ENCODE data around the gene APIP. TPM values are rescaled to one million over a fixed set of nuclear protein-coding genes. Genes with fewer than 3 reads are reported as not detected.

Gene APIP
- polyA plus RNA-seq, 1 donor (not counting 4 experiments of a cell fraction or from before 2014, with no cell fraction given) = 10.9 TPM

DNA sequence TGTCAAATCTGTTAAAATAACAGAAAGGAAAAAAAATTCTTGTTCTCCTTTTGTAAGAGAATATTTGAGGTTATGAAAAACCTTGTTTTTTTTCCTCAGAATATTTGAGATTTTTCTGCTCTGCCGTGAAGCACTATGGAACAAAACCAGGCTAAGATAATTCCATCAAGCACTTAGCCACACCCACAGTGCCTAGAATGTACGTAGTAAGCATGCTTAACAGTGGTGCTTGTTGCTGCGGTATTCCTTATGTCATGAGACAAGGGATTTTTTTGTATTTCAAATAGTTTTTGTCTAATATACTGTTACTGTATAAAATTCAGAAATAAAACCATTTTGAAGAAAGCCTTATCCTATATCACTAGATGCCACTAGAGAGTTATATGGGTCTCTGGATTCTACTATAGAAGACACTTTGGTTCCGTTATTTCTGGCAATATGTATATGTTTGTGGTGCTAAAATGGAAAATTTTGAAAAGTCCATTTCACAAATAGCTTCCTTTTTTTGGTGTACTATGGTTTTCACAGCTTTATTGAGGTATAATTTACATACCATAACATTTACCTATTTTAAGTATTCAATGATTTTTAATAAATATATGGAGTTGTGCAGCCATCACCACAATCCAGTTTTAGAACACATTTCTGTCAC is 24.0 kb upstream of the APIP start:
- Histone ChIP-seq H3K36me3 (ENCODE audit: control insufficient read depth in 2 of 2, extremely low read depth in 1 of 2, insufficient read depth in 2 of 2, low read length in 2 of 2) (no peaks in the 10 kb centered on the region), H3K4me1 (ENCODE audit: control insufficient read depth, extremely low read depth, insufficient read depth, low read length) (no peaks in the 10 kb centered on the region), H3K4me3 (ENCODE audit: control insufficient read depth in 2 of 3, extremely low read depth in 1 of 3, insufficient read depth in 2 of 3, low read depth in 1 of 3, low read length in 3 of 3) (no peak overlapping the region), H2AFZ (ENCODE audit: control insufficient read depth, low read length) (no peak overlapping the region), H3K9me3 (ENCODE audit: control insufficient read depth, low read depth, low read length) (no peaks in the 10 kb centered on the region), H3K79me2 (ENCODE audit: control insufficient read depth, insufficient read depth, low read length) (peaks cover 9% of the 10 kb centered on the region), H3K9ac (ENCODE audit: control insufficient read depth, extremely low read depth, insufficient read depth, low read length) (no peak overlapping the region), H4K20me1 (ENCODE audit: control insufficient read depth, extremely low read depth, insufficient read depth, low read length) (no peaks in the 10 kb centered on the region), H3K4me2 (ENCODE audit: control insufficient read depth, extremely low read depth, insufficient read depth, low read depth, low read length) (no peak overlapping the region), H3K27me3 (ENCODE audit: control insufficient read depth, extremely low read depth, insufficient read depth, low read length) (no peaks in the 10 kb centered on the region), H3K27ac (ENCODE audit: control insufficient read depth, insufficient read depth, low read length) (no peak overlapping the region), H3K9me1 (ENCODE audit: control insufficient read depth, extremely low read depth, insufficient read depth, low read length) (no peaks in the 10 kb centered on the region)
- no peak for DNase-seq (ENCODE audit: low read depth, low spot score)
- dilution Hi-C loops (cut with MboI; ENCODE audit: extremely low pct_ligation_motif_present, low sequenced_read_pairs) = no loop called here
- FAIRE-seq = no peak
- TF ChIP-seq, protein P1, sequence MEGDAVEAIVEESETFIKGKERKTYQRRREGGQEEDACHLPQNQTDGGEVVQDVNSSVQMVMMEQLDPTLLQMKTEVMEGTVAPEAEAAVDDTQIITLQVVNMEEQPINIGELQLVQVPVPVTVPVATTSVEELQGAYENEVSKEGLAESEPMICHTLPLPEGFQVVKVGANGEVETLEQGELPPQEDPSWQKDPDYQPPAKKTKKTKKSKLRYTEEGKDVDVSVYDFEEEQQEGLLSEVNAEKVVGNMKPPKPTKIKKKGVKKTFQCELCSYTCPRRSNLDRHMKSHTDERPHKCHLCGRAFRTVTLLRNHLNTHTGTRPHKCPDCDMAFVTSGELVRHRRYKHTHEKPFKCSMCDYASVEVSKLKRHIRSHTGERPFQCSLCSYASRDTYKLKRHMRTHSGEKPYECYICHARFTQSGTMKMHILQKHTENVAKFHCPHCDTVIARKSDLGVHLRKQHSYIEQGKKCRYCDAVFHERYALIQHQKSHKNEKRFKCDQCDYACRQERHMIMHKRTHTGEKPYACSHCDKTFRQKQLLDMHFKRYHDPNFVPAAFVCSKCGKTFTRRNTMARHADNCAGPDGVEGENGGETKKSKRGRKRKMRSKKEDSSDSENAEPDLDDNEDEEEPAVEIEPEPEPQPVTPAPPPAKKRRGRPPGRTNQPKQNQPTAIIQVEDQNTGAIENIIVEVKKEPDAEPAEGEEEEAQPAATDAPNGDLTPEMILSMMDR (optimal IDR thresholded peaks at IDR 0.05 in 1 of 3, IDR thresholded peaks at IDR 0.05 in 1 of 3, conservative IDR thresholded peaks at IDR 0.05 in 1 of 3; ENCODE audit: extremely low read depth in 1 of 3, insufficient read depth in 2 of 3, low read length in 3 of 3) = no peak
- TF ChIP-seq EZH2 (IDR thresholded peaks at IDR 0.05; ENCODE audit: low read length) = no peak

GRCh38 chr11:34938611-34939010 is 22.4 kb upstream of the APIP start:
- Histone ChIP-seq H2AFZ (ENCODE audit: control insufficient read depth, low read length) (no peak overlapping the region), H3K4me1 (ENCODE audit: control insufficient read depth, extremely low read depth, insufficient read depth, low read length) (no peaks in the 10 kb centered on the region), H4K20me1 (ENCODE audit: control insufficient read depth, extremely low read depth, insufficient read depth, low read length) (no peaks in the 10 kb centered on the region), H3K27ac (ENCODE audit: control insufficient read depth, insufficient read depth, low read length) (no peak overlapping the region), H3K9me1 (ENCODE audit: control insufficient read depth, extremely low read depth, insufficient read depth, low read length) (no peaks in the 10 kb centered on the region), H3K4me2 (ENCODE audit: control insufficient read depth, extremely low read depth, insufficient read depth, low read depth, low read length) (no peak overlapping the region), H3K79me2 (ENCODE audit: control insufficient read depth, insufficient read depth, low read length) (peaks cover 7% of the 10 kb centered on the region), H3K36me3 (ENCODE audit: control insufficient read depth in 2 of 2, extremely low read depth in 1 of 2, insufficient read depth in 2 of 2, low read length in 2 of 2) (no peaks in the 10 kb centered on the region), H3K9ac (ENCODE audit: control insufficient read depth, extremely low read depth, insufficient read depth, low read length) (no peak overlapping the region), H3K9me3 (ENCODE audit: control insufficient read depth, low read depth, low read length) (no peaks in the 10 kb centered on the region), H3K27me3 (ENCODE audit: control insufficient read depth, extremely low read depth, insufficient read depth, low read length) (no peaks in the 10 kb centered on the region), H3K4me3 (ENCODE audit: control insufficient read depth in 2 of 3, extremely low read depth in 1 of 3, insufficient read depth in 2 of 3, low read depth in 1 of 3, low read length in 3 of 3) (no peak overlapping the region)
- dilution Hi-C loops (cut with MboI; ENCODE audit: extremely low pct_ligation_motif_present, low sequenced_read_pairs) = no loop called here
- FAIRE-seq (no peak), DNase-seq (ENCODE audit: low read depth, low spot score) (no peak)
- no peak for TF ChIP-seq EZH2 (IDR thresholded peaks at IDR 0.05; ENCODE audit: low read length)
- TF ChIP-seq, protein P1 (optimal IDR thresholded peaks at IDR 0.05 in 1 of 3, IDR thresholded peaks at IDR 0.05 in 1 of 3, conservative IDR thresholded peaks at IDR 0.05 in 1 of 3; ENCODE audit: extremely low read depth in 1 of 3, insufficient read depth in 2 of 3, low read length in 3 of 3) = no peak
